Endothelial cell of umbilical vein (primary cell): Measurements from ENCODE around the gene PIEZO2. TPM values are rescaled to one million over a fixed set of nuclear protein-coding genes. Genes with fewer than 3 reads are reported as not detected.

Experiments
- BruUV-seq: library from RNA; stranded (reverse); fragments of 400-500 nt; replicated peaks from 2 replicates; lab custom pipeline; 2021; lab: Mats Ljungman, UMichigan
- CTCF ChIA-PET: fragments of 300-600, 350-600 bp; sonication (Branson Sonifier 250); formaldehyde crosslinking; loops from one replicate; lab custom pipeline; 2021; ENCODE audit warnings: antibody characterized with exemption, inconsistent platforms; lab: Charles Lee
- POLR2A ChIA-PET: fragments of 300-600, 350-600 bp; sonication (Branson Sonifier 250); formaldehyde crosslinking; loops from one replicate; lab custom pipeline; 2021; ENCODE audit warnings: antibody characterized with exemption, inconsistent platforms; lab: Charles Lee
- DNase-seq: peaks from one replicate; pipeline ENCODE4 v3.0.0-alpha.2; 2011; ENCODE audit warnings: low read depth, low spot score
- FAIRE-seq: peaks from 2 replicates; lab custom pipeline; 2011; peaks lifted over from hg19 to GRCh38; lab: Jason Lieb, UNC
- H2AFZ ChIP-seq: 2 replicates; pipeline ENCODE4 v1.6.0; 2012; ENCODE audit warnings: low read depth, low read length, control low read depth, inconsistent platforms
- H3K27ac ChIP-seq: 2 replicates; pipeline ENCODE4 v1.5.1; 2011; ENCODE audit warnings: low read depth, mild to moderate bottlenecking, control low read depth, low read length, moderate library complexity; ENCODE audit not compliant: insufficient read depth
- H3K27me3 ChIP-seq, 2 experiments: 2 replicates each; pipeline versions ENCODE4 v1.6.0 to v1.6.1; 2011; ENCODE audit warnings: low read length in 2 of 2, mixed read lengths in 1 of 2; ENCODE audit not compliant: control insufficient read depth in 2 of 2, insufficient read depth in 2 of 2
- H3K36me3 ChIP-seq, 2 experiments: 2 replicates in 1 of 2; 3 replicates in 1 of 2; pipeline ENCODE4 v1.5.1; 2011; ENCODE audit warnings: low read length in 2 of 2, mild to moderate bottlenecking in 1 of 2, moderate library complexity in 1 of 2; ENCODE audit not compliant: control insufficient read depth in 2 of 2, insufficient read depth in 2 of 2; ENCODE audit errors: extremely low read depth in 1 of 2
- H3K4me1 ChIP-seq: 3 replicates; pipeline ENCODE4 v1.5.1; 2011; ENCODE audit warnings: mild to moderate bottlenecking, low read length; ENCODE audit not compliant: control insufficient read depth, insufficient read depth; ENCODE audit errors: extremely low read depth
- H3K4me2 ChIP-seq: 2 replicates; pipeline ENCODE4 v1.6.1; 2011; ENCODE audit warnings: low read length, control low read depth, mixed read lengths; ENCODE audit not compliant: insufficient read depth
- H3K4me3 ChIP-seq, 3 experiments: fragments of 200-600 bp in 1 of 3; sonication (generic), shearing (Covaris generic) in 1 of 3; replicated peaks in 1 of 3; 2 replicates each; pipeline ENCODE4 v1.5.1; 2011 to 2016; ENCODE audit warnings: control low read depth in 3 of 3, low read length in 3 of 3, mild to moderate bottlenecking in 2 of 3, inconsistent platforms in 1 of 3, low read depth in 1 of 3, moderate library complexity in 1 of 3; ENCODE audit not compliant: insufficient read depth in 1 of 3
- H3K79me2 ChIP-seq: 2 replicates; pipeline ENCODE4 v1.6.0; 2012; ENCODE audit warnings: low read length, inconsistent platforms; ENCODE audit not compliant: control insufficient read depth, insufficient read depth
- H3K9ac ChIP-seq: replicated peaks from 2 replicates; pipeline ENCODE3; 2011; ENCODE audit warnings: low read length, control low read depth; ENCODE audit not compliant: insufficient read depth; ENCODE audit errors: extremely low read depth
- H3K9me1 ChIP-seq: replicated peaks from 3 replicates; pipeline ENCODE4 v1.6.0; 2011; ENCODE audit warnings: mild to moderate bottlenecking, low read length; ENCODE audit not compliant: control insufficient read depth, insufficient read depth; ENCODE audit errors: extremely low read depth
- H3K9me3 ChIP-seq: replicated peaks from 2 replicates; pipeline ENCODE4 v1.5.1; 2012; ENCODE audit warnings: low read length, inconsistent platforms; ENCODE audit not compliant: control insufficient read depth, insufficient read depth
- H4K20me1 ChIP-seq: replicated peaks from 2 replicates; pipeline ENCODE3; 2011; ENCODE audit warnings: mild to moderate bottlenecking, low read length; ENCODE audit not compliant: control insufficient read depth, insufficient read depth; ENCODE audit errors: extremely low read depth
- EZH2 ChIP-seq: IDR thresholded peaks from 2 replicates; pipeline ENCODE4 v1.6.1; 2012; ENCODE audit warnings: borderline replicate concordance, low read depth, mild to moderate bottlenecking, moderate library complexity, low read length, inconsistent platforms; ENCODE audit not compliant: severe bottlenecking
- FOS ChIP-seq: IDR thresholded peaks from 2 replicates; pipeline ENCODE4 v1.6.1; 2011; ENCODE audit warnings: mild to moderate bottlenecking, low read length, moderate library complexity, borderline replicate concordance; ENCODE audit not compliant: insufficient read depth
- GATA2 ChIP-seq: IDR thresholded peaks from 2 replicates; pipeline ENCODE4 v1.7.0; 2011; ENCODE audit warnings: low read depth, mild to moderate bottlenecking, moderate library complexity, mixed read lengths, low read length; ENCODE audit not compliant: insufficient read length, insufficient read depth
- JUN ChIP-seq: IDR thresholded peaks from 2 replicates; pipeline ENCODE4 v1.6.1; 2011; ENCODE audit warnings: borderline replicate concordance, low read depth; ENCODE audit not compliant: insufficient read length, insufficient read depth
- MAX ChIP-seq: IDR thresholded peaks from 2 replicates; pipeline ENCODE4 v1.6.1; 2011; ENCODE audit not compliant: insufficient read depth, insufficient read length
- MYC ChIP-seq: IDR thresholded peaks from one replicate; pipeline ENCODE4 v1.6.1; 2011; ENCODE audit warnings: mild to moderate bottlenecking, low read depth, low read length
- POLR2A ChIP-seq: IDR thresholded peaks from 2 replicates; pipeline ENCODE4 v1.6.1; 2012; ENCODE audit warnings: low read depth, mild to moderate bottlenecking, control low read depth, low read length
- POLR2AphosphoS5 ChIP-seq: IDR thresholded peaks from 2 replicates; pipeline ENCODE4 v1.6.1; 2012; ENCODE audit warnings: low read depth, mild to moderate bottlenecking, control low read depth, low read length, moderate library complexity; ENCODE audit not compliant: insufficient read depth
- dilution Hi-C: fragments of 300-500 bp; cut with MboI; formaldehyde crosslinking; loops from one replicate; pipeline ENCODE4 v1.15.0; 2019; ENCODE audit warnings: low sequenced_read_pairs; ENCODE audit not compliant: extremely low pct_ligation_motif_present
- intact Hi-C: fragments of 100-400 bp; cut with micrococcal nuclease; formaldehyde crosslinking; loops from one replicate; pipeline ENCODE4 v1.10.0; 2022
- polyA plus RNA-seq, 4 experiments: library from polyadenylated mRNA; depleted of rRNA in 3 of 4; stranded (reverse) in 3 of 4; unstranded in 1 of 4; fragments of >200 nt; gene quantifications; 2 replicates each; pipeline versions ENCODE4 v1.2.1 to v1.2.3, GENCODE V29; 2011 to 2012; ENCODE audit warnings: missing spikeins in 1 of 4
- total RNA-seq: library from RNA; stranded (reverse); gene quantifications from 2 replicates; pipeline ENCODE4 v1.2.3, GENCODE V29; 2021
- TF ChIP-seq, protein P1 (sequence below), 2 donors: IDR thresholded peaks; 1 replicate in 1 of 2; 2 replicates in 1 of 2; pipeline ENCODE4 v1.5.1; 2011; ENCODE audit warnings: low read length in 2 of 2, mild to moderate bottlenecking in 2 of 2, moderate library complexity in 2 of 2, control low read depth in 1 of 2, inconsistent platforms in 1 of 2, low read depth in 1 of 2; ENCODE audit not compliant: insufficient read depth in 1 of 2; ENCODE audit errors: extremely low read depth in 1 of 2

The PIEZO2 gene
- total and polyA plus RNA-seq, 2 donors (not counting 3 experiments of a cell fraction or from before 2014, with no cell fraction given): 1.7 to 11.2 TPM

DNA sequence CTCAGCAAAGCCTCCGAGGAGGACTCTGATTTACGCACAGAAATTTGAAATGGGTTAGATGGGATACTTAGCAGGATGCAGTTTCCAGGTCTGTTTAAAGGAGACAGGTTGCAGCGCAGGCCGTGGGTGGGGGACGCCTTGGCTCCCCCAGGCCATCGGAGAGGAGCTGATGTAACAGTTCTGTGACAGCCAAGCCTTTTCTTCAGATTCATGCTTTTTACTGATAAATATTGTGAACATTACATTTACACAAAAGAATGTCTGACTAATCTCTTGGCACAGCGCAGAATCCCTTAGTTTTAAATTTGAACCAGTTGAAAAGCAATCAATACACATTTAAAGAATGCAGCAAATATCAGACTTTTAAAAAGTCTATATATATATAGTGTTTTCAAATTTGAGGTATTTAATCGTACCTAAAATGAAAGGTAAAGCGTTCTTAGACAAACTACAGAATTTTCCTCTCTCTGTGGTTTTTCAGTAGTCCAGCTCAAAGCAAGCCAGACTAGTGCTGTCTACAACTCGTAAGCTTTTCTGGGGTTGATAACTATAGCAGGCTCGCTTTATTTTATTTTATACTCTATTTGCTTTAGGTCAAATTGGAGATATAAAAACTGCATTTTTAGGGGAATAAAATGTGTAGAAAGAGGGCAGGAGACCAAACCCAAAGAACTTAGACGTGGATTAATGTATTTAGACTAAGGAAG, 221.9 kb downstream of the PIEZO2 start:
- Histone ChIP-seq H2AFZ (peak overlapping the region; percentile 79), H3K9ac (peak overlapping the region; percentile 72)
- intact Hi-C loops: loop anchor here (1.0 to 5.0 kb wide), 7 partner anchors 14 to 955 kb away; no protein-coding TSS in a partner anchor

More for the DNA sequence above, 221.9 kb downstream of the PIEZO2 start:
- Histone ChIP-seq H3K4me1 (peaks cover 48% of the 10 kb centered on the region), H4K20me1 (no peaks in the 10 kb centered on the region), H3K4me2 (peak overlapping the region; percentile 38), H3K27ac (peak overlapping the region; percentile 93), H3K9me3 (no peaks in the 10 kb centered on the region), H3K36me3 (no peaks in the 10 kb centered on the region), H3K4me3 (no peak overlapping the region), H3K9me1 (no peaks in the 10 kb centered on the region), H3K27me3 (no peaks in the 10 kb centered on the region), H3K79me2 (no peaks in the 10 kb centered on the region)
- TF ChIP-seq, protein P1, sequence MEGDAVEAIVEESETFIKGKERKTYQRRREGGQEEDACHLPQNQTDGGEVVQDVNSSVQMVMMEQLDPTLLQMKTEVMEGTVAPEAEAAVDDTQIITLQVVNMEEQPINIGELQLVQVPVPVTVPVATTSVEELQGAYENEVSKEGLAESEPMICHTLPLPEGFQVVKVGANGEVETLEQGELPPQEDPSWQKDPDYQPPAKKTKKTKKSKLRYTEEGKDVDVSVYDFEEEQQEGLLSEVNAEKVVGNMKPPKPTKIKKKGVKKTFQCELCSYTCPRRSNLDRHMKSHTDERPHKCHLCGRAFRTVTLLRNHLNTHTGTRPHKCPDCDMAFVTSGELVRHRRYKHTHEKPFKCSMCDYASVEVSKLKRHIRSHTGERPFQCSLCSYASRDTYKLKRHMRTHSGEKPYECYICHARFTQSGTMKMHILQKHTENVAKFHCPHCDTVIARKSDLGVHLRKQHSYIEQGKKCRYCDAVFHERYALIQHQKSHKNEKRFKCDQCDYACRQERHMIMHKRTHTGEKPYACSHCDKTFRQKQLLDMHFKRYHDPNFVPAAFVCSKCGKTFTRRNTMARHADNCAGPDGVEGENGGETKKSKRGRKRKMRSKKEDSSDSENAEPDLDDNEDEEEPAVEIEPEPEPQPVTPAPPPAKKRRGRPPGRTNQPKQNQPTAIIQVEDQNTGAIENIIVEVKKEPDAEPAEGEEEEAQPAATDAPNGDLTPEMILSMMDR (IDR thresholded peaks at IDR 0.05; ENCODE audit: extremely low read depth in 1 of 2, insufficient read depth in 1 of 2, low read depth in 1 of 2, low read length in 2 of 2): no peak
- TF ChIP-seq MYC (no peak), POLR2A (no peak), JUN (peak; percentile 70), POLR2AphosphoS5 (no peak), MAX (no peak), EZH2 (no peak), GATA2 (peak; percentile 4), FOS (peak; percentile 13)
- dilution Hi-C loops: no loop called here
- peak; percentile 77 for FAIRE-seq
- peak; percentile 88 for DNase-seq
- BruUV-seq: TSS peak; percentile 86
- ChIA-PET CTCF (interaction anchor here (0.8 to 2.8 kb wide), 15 partner anchors 10 to 626 kb away, joined by 3 to 15 read pairs (median 5); no protein-coding TSS in a partner anchor), POLR2A (interaction anchor here (0.5 kb wide), 1 partner anchor 1926 kb away, joined by 4 read pairs; no protein-coding TSS in a partner anchor)
